SK-N-MC (cell line): ENCODE results near the gene VPS52.

Experiments used
- EZH2 ChIP-seq: fragments of 200-600 bp; sonication (generic); IDR thresholded peaks from one replicate; pipeline ENCODE4 v1.6.1; 2017; ENCODE audit warnings: antibody characterized with exemption
- FOXP2 ChIP-seq: optimal IDR thresholded peaks from 2 replicates; pipeline ENCODE3; 2011; ENCODE audit warnings: mild to moderate bottlenecking, moderate library complexity; ENCODE audit not compliant: insufficient read depth; ENCODE audit errors: extremely low read length, control extremely low read depth
- POLR2AphosphoS5 ChIP-seq: IDR thresholded peaks from 2 replicates; pipeline ENCODE4 v1.6.1; 2012; ENCODE audit warnings: mild to moderate bottlenecking, low read depth, low read length, borderline replicate concordance

- TF ChIP-seq EZH2, result no peak
- no peak for TF ChIP-seq POLR2AphosphoS5
- no peak for TF ChIP-seq FOXP2
Observed at GRCh38 chr6:33315793-33316602, 44.3 kb upstream of the VPS52 start.
